Measurements from ENCODE around the gene TRABD2B.

DNA sequence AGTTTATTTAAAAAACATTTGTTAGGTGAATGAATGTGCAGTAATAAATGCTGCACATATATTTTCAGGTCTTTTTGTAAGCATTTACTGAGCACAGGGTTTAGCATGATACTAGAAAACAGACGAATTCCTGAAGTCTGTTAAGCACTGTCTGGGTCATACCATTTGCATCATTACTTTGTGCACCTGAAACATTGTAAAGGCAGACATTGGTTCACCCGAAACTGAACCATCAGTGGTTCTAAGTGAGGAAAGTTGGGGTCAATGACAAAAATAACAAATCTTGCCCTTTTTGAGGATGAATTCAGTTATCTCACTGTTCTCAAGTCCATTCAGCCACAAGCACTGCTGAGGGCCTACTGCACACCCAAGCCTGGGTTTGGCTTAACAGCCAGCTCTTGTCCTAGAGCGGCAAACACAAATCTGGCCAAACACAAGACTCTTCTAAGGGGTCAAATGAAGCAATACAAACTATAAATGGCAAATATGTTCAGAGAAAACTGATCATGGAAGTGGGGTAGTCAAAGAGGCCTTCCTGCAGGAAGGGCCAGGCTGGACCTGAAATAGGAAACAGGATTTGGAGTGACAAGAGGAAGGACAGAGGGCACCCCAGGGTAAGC is 21.8 kb downstream of the TRABD2B start:
- TF ChIP-seq, protein P1, sequence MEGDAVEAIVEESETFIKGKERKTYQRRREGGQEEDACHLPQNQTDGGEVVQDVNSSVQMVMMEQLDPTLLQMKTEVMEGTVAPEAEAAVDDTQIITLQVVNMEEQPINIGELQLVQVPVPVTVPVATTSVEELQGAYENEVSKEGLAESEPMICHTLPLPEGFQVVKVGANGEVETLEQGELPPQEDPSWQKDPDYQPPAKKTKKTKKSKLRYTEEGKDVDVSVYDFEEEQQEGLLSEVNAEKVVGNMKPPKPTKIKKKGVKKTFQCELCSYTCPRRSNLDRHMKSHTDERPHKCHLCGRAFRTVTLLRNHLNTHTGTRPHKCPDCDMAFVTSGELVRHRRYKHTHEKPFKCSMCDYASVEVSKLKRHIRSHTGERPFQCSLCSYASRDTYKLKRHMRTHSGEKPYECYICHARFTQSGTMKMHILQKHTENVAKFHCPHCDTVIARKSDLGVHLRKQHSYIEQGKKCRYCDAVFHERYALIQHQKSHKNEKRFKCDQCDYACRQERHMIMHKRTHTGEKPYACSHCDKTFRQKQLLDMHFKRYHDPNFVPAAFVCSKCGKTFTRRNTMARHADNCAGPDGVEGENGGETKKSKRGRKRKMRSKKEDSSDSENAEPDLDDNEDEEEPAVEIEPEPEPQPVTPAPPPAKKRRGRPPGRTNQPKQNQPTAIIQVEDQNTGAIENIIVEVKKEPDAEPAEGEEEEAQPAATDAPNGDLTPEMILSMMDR (IDR thresholded peaks at IDR 0.05; ENCODE audit: borderline replicate concordance, extremely low read depth, low read length, poor library complexity, severe bottlenecking), result no peak
- TF ChIP-seq EZH2 (IDR thresholded peaks at IDR 0.05; ENCODE audit: borderline replicate concordance, low read depth, low read length, severe bottlenecking), result no peak

Measured in DND-41 (cell line).